Muscle layer of colon (tissue), 2 donors: Measurements from ENCODE around the gene USB1.

Source experiments
- H3K27ac ChIP-seq: one replicate; pipeline ENCODE4 v1.7.0; 2013; ENCODE audit warnings: low read depth, mild to moderate bottlenecking, low read length, moderate library complexity
- H3K27me3 ChIP-seq, 2 donors: one replicate each; pipeline ENCODE4 v1.7.0; 2013; ENCODE audit warnings: low read length in 2 of 2, mild to moderate bottlenecking in 2 of 2; ENCODE audit not compliant: insufficient read depth in 2 of 2, control insufficient read depth in 1 of 2
- H3K36me3 ChIP-seq: one replicate; pipeline ENCODE4 v1.7.0; 2013; ENCODE audit warnings: mild to moderate bottlenecking, low read length; ENCODE audit not compliant: insufficient read depth
- H3K4me1 ChIP-seq: one replicate; pipeline ENCODE4 v1.7.0; 2013; ENCODE audit warnings: mild to moderate bottlenecking, low read length; ENCODE audit not compliant: insufficient read depth
- H3K4me3 ChIP-seq, 2 donors: one replicate each; pipeline ENCODE4 v1.7.0; 2013; ENCODE audit warnings: low read length in 2 of 2, low read depth in 1 of 2, mild to moderate bottlenecking in 1 of 2, moderate library complexity in 1 of 2
- H3K9ac ChIP-seq: one replicate; pipeline ENCODE4 v1.7.0; 2013; ENCODE audit warnings: low read length
- H3K9me3 ChIP-seq: one replicate; pipeline ENCODE4 v1.7.0; 2013; ENCODE audit warnings: mild to moderate bottlenecking, low read length
- donor health status: abdominal sarcoma.
- donor health status: Adenocarcinoma of cecum.

USB1 gene

GRCh38 chr16:58070585-58070984, 69.4 kb downstream of the USB1 start:
- H3K9me3 ChIP-seq: no peaks in the 10 kb centered on the region
- no peaks in the 10 kb centered on the region for H3K4me1 ChIP-seq
- no peak overlapping the region for H3K9ac ChIP-seq
- H3K27me3 ChIP-seq: no peaks in the 10 kb centered on the region
- H3K27ac ChIP-seq: no peak overlapping the region
- H3K4me3 ChIP-seq: no peak overlapping the region
- no peaks in the 10 kb centered on the region for H3K36me3 ChIP-seq
